Esophagus squamous epithelium (tissue), 5 donors: ENCODE measurements around the gene FADS3. TPM values are rescaled to one million over a fixed set of nuclear protein-coding genes. Genes with fewer than 3 reads are reported as not detected.

Experiments used
- DNase-seq: peaks from one replicate; lab custom pipeline; 2025; lab: John Stamatoyannopoulos, UW
- H3K27ac ChIP-seq, 4 donors: fragments of 200-600 bp; sonication (generic); one replicate each; pipeline ENCODE4 v1.5.1; 2016 to 2019; ENCODE audit warnings: mild to moderate bottlenecking in 1 of 4
- H3K27me3 ChIP-seq, 4 donors: fragments of 200-600 bp; sonication (generic); 1 replicate in 3 of 4; 2 replicates in 1 of 4; pipeline versions ENCODE4 v1.5.1 to v1.6.0; 2017 to 2021; ENCODE audit warnings: antibody characterized with exemption in 1 of 4
- H3K36me3 ChIP-seq, 3 donors: fragments of 200-600 bp; sonication (generic); one replicate each; pipeline ENCODE4 v1.5.1; 2016 to 2019
- H3K4me1 ChIP-seq, 3 donors: fragments of 200-600 bp; sonication (generic); one replicate each; pipeline ENCODE4 v1.5.1; 2017 to 2019
- H3K4me3 ChIP-seq, 4 donors: fragments of 200-600 bp; sonication (generic); 1 replicate in 3 of 4; 2 replicates in 1 of 4; pipeline ENCODE4 v1.5.1; 2016 to 2019; ENCODE audit warnings: mild to moderate bottlenecking in 2 of 4, moderate library complexity in 1 of 4
- H3K9me3 ChIP-seq, 3 donors: fragments of 200-600 bp; sonication (generic); one replicate each; pipeline ENCODE4 v1.5.1; 2016 to 2019
- CTCF ChIP-seq, 6 experiments: fragments of 450-650 bp in 4 of 6; fragments of 200-600 bp in 2 of 6; sonication (generic) in 2 of 6; IDR thresholded peaks; one replicate each; pipeline ENCODE4 v1.5.1; 2016 to 2019; ENCODE audit warnings: antibody characterized with exemption in 6 of 6, mild to moderate bottlenecking in 4 of 6, moderate library complexity in 4 of 6
- POLR2A ChIP-seq, 4 donors: fragments of 450-650 bp; IDR thresholded peaks; one replicate each; pipeline ENCODE4 v1.6.1; 2017; ENCODE audit warnings: antibody characterized with exemption in 4 of 4, mild to moderate bottlenecking in 4 of 4, moderate library complexity in 3 of 4
- WGBS, 2 donors: methylation state at CpG; one replicate each; pipeline ENCODE4 v1.1.5; 2018; 5-methylcytosine and 5-hydroxymethylcytosine counted together
- intact Hi-C: fragments of 100-400 bp; cut with DNase I; formaldehyde crosslinking; loops from one replicate; pipeline ENCODE4 v1.15.0; 2022
- total RNA-seq, 4 donors: library from RNA; depleted of rRNA; stranded (reverse); fragments of >200 nt; gene quantifications; one replicate each; pipeline ENCODE4 v1.1.0, GENCODE V29; 2016
- donor health status: DM: yes; HTN: yes; CAD: no.

FADS3 gene
- total RNA-seq, 4 donors from 2014 or later, result 6.1 to 16.0 (median 7.1) TPM

DNA sequence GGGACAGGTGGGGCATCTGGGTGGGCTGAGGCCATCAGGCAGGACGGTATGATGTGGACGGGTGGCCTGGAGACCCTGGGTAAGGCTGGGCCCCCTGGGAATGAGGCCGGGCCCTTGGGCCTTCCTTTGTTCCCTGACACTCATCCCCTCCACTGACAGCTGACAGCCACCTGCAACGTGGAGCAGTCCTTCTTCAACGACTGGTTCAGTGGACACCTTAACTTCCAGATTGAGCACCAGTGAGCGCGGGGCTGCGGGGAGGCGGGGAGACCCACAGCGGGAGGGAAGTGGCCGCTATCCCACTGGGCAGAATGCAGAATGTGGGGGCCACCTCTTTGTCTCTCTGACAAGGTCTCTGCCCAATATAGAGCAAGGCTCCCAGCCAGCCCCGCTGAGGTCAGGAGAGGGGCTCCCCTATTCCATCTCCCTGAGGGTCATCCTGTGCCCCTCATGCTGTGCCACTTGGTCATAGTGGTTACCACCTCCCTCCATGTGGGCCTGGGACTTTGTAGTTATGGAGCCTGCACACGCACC lies 27.7 kb downstream of the FADS3 start:
- Histone ChIP-seq H3K4me3 (no peak overlapping the region), H3K9me3 (no peaks in the 10 kb centered on the region), H3K36me3 (peaks cover 0 to 45% (median 0%) of the 10 kb centered on the region in 3 donors), H3K27me3 (no peaks in the 10 kb centered on the region), H3K27ac (no peak overlapping the region), H3K4me1 (peaks cover 0 to 13% (median 0%) of the 10 kb centered on the region in 3 donors)
- intact Hi-C loops, result no loop called here
- no peak for DNase-seq
- WGBS, 2 donors, result 74 to 89% methylated on average over 1 to 5 of the region's 13 CpGs
- TF ChIP-seq CTCF (IDR thresholded peaks at IDR 0.05), result no peak
- no peak for TF ChIP-seq POLR2A (IDR thresholded peaks at IDR 0.05)

- 79 to 99% methylated on average over 8 to 13 of the region's 18 CpGs for WGBS, 2 donors
- peaks cover 0 to 46% (median 0%) of the 10 kb centered on the region in 3 donors for H3K36me3 ChIP-seq
- no peaks in the 10 kb centered on the region for H3K27me3 ChIP-seq
- intact Hi-C loops, result no loop called here
- no peaks in the 10 kb centered on the region for H3K9me3 ChIP-seq
- no peak for DNase-seq
- no peak for TF ChIP-seq CTCF (IDR thresholded peaks at IDR 0.05)
- no peak for TF ChIP-seq POLR2A (IDR thresholded peaks at IDR 0.05)
- H3K4me3 ChIP-seq, result no peak overlapping the region
- no peak overlapping the region for H3K27ac ChIP-seq
- H3K4me1 ChIP-seq, result peaks cover 0 to 13% (median 0%) of the 10 kb centered on the region in 3 donors
These were observed 28.4 kb downstream of the FADS3 start for GRCh38 chr11:61862714-61863547.

- no peaks in the 10 kb centered on the region for H3K9me3 ChIP-seq
- H3K27ac ChIP-seq, result no peak overlapping the region
- H3K4me1 ChIP-seq, result peaks cover 0 to 12% (median 0%) of the 10 kb centered on the region in 3 donors
- H3K4me3 ChIP-seq, result no peak overlapping the region
- intact Hi-C loops, result no loop called here
- no peaks in the 10 kb centered on the region for H3K27me3 ChIP-seq
- TF ChIP-seq CTCF (IDR thresholded peaks at IDR 0.05) (no peak), POLR2A (IDR thresholded peaks at IDR 0.05) (no peak)
- WGBS, 2 donors, result 68 to 79% methylated on average over 6 to 9 of the region's 9 CpGs
- no peak for DNase-seq
- peaks cover 0 to 57% (median 0%) of the 10 kb centered on the region in 3 donors for H3K36me3 ChIP-seq
These were observed 29.7 kb downstream of the FADS3 start for GRCh38 chr11:61861634-61862033.

DNA sequence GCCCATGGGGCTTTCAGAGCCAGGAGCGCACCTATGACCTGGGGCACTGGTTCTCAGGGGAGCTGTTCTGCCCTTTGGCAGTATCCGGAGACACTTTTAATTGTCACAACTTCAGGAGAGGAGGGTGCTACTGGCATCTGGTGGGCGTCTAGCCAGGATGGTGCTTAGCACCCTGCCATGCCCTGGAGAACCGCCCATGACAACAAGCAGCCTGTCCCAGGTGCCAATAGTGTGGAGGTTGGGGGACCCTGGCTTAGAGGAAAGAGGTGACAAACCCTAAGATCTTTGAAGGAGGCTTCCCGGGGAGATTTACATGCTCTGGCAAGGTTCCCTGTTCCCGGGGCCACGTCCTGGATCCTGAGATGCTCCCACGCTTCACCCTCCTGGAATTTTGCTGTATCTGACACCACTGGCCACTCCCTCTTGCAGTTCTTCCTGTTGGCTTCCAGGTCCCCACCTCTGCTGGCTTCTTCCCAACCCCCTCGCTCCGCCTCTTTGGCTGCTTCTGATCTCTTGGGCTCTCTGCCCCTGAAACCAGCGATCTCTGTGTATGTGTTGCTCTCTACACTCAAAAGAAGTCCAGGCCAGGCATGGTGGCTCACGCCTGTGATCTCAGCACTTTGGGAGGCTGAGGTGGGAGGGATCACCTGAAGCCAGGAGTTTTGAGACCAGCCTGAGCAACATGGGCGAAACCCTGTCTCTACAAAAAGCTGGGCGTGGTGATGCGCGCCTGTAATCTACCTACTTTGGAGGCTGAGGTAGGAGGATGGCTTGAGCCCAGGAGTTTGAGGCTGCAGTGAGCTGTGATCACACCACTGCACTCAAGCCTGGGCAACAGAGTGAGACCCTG lies 31.1 kb downstream of the FADS3 start:
- H3K36me3 ChIP-seq, result peaks cover 0 to 49% (median 0%) of the 10 kb centered on the region in 3 donors
- H3K27ac ChIP-seq, result no peak overlapping the region
- TF ChIP-seq POLR2A (IDR thresholded peaks at IDR 0.05), result no peak
- no peak for TF ChIP-seq CTCF (IDR thresholded peaks at IDR 0.05)
- no peak for DNase-seq
- peaks cover 0 to 8% (median 0%) of the 10 kb centered on the region in 3 donors for H3K4me1 ChIP-seq
- intact Hi-C loops, result no loop called here
- no peaks in the 10 kb centered on the region for H3K9me3 ChIP-seq
- WGBS, 2 donors, result 37 to 70% methylated on average over 11 to 12 of the region's 16 CpGs
- H3K27me3 ChIP-seq, result no peaks in the 10 kb centered on the region
- H3K4me3 ChIP-seq, result no peak overlapping the region
